ENCODE measurements around the gene NFILZ.

- TF ChIP-seq CTCF (IDR thresholded peaks at IDR 0.05) (no peak), POLR2A (IDR thresholded peaks at IDR 0.05) (no peak)
Observed at GRCh38 chr19:8605514-8605913, 24.9 kb upstream of the NFILZ start.
